HG03378 (cell line): ENCODE measurements around the gene C19orf67.

Experiments used
- ATAC-seq: cut with Tn5 transposase; IDR thresholded peaks from one replicate; pipeline ENCODE4 v1.9.1; 2021; ENCODE audit warnings: mild to moderate bottlenecking, moderate library complexity; ENCODE audit not compliant: unreplicated experiment

C19orf67 gene

GRCh38 chr19:14085309-14085995 is at the start of gene C19orf67:
C19orf67 (minus strand) TSS chr19:14085783; CDS start chr19:14085627, 156 bp downstream.
- no peak for ATAC-seq

- ATAC-seq = no peak
Observed at GRCh38 chr19:14135355-14135754, 49.8 kb upstream of the C19orf67 start.

GRCh38 chr19:14127929-14128509 is 42.4 kb upstream of the C19orf67 start:
- ATAC-seq = no peak

GRCh38 chr19:14127176-14127575 is 41.6 kb upstream of the C19orf67 start:
- ATAC-seq = no peak

- no peak for ATAC-seq
Observed at GRCh38 chr19:14122924-14123323, 37.3 kb upstream of the C19orf67 start.

GRCh38 chr19:14120497-14120780 is 34.9 kb upstream of the C19orf67 start:
- ATAC-seq = no peak

GRCh38 chr19:14119644-14120496 is 34.3 kb upstream of the C19orf67 start:
- no peak for ATAC-seq

GRCh38 chr19:14119146-14119545 is 33.6 kb upstream of the C19orf67 start:
- no peak for ATAC-seq

GRCh38 chr19:14118165-14119051 is 32.8 kb upstream of the C19orf67 start:
- ATAC-seq = peak; percentile 6

- ATAC-seq = peak; percentile 74
Observed at GRCh38 chr19:14117668-14118164, 32.1 kb upstream of the C19orf67 start, which contains the start of gene PRKACA. PRKACA (minus strand) TSS chr19:14117762; CDS start chr19:14117547, 215 bp downstream.

GRCh38 chr19:14116918-14117578 is 31.5 kb upstream of the C19orf67 start:
- ATAC-seq = no peak

- ATAC-seq = no peak
Observed at GRCh38 chr19:14116525-14116917, 30.9 kb upstream of the C19orf67 start.

- no peak for ATAC-seq
Observed at GRCh38 chr19:14115756-14116155, 30.2 kb upstream of the C19orf67 start.

- no peak for ATAC-seq
Observed at GRCh38 chr19:14114854-14115253, 29.3 kb upstream of the C19orf67 start.

- no peak for ATAC-seq
Observed at GRCh38 chr19:14114439-14114838, 28.9 kb upstream of the C19orf67 start.

GRCh38 chr19:14113762-14114414 is 28.3 kb upstream of the C19orf67 start:
- no peak for ATAC-seq

GRCh38 chr19:14112809-14113385 is 27.3 kb upstream of the C19orf67 start:
- ATAC-seq = no peak

GRCh38 chr19:14112051-14112808 is 26.6 kb upstream of the C19orf67 start:
- no peak for ATAC-seq

- no peak for ATAC-seq
Observed at GRCh38 chr19:14111486-14111885, 25.9 kb upstream of the C19orf67 start.
